DND-41 (cell line): ENCODE data around the gene PDXP.

ENCODE experiments used
- ATAC-seq: fragments of 200-7000 bp; cut with Tn5 transposase; 3 replicates; pipeline ENCODE4 v1.9.1; 2021; ENCODE audit warnings: low read depth; ENCODE audit not compliant: insufficient read depth
- DNase-seq: peaks from one replicate; pipeline ENCODE4 v3.0.0-alpha.2; 2020
- H2AFZ ChIP-seq: 2 replicates; pipeline ENCODE4 v1.6.0; 2012; ENCODE audit warnings: low read depth, low read length
- H3K27ac ChIP-seq: 2 replicates; pipeline ENCODE4 v1.5.1; 2012; ENCODE audit warnings: low read length, inconsistent platforms
- H3K27me3 ChIP-seq: fragments of 200-600 bp; sonication (generic); 2 replicates; pipeline ENCODE4 v1.6.0; 2012; ENCODE audit warnings: low read length, mild to moderate bottlenecking, inconsistent platforms; ENCODE audit not compliant: insufficient read depth, poor library complexity
- H3K36me3 ChIP-seq: 2 replicates; pipeline ENCODE4 v1.5.1; 2012; ENCODE audit warnings: low read length, inconsistent platforms; ENCODE audit not compliant: insufficient read depth
- H3K4me1 ChIP-seq: 2 replicates; pipeline ENCODE4 v1.5.1; 2012; ENCODE audit warnings: mild to moderate bottlenecking, low read length; ENCODE audit not compliant: insufficient read depth
- H3K4me2 ChIP-seq: 2 replicates; pipeline ENCODE4 v1.6.0; 2012; ENCODE audit warnings: mild to moderate bottlenecking, moderate library complexity, low read length, inconsistent platforms; ENCODE audit not compliant: insufficient read depth
- H3K4me3 ChIP-seq, 2 experiments: fragments of 200-600 bp in 1 of 2; shearing (Covaris generic) in 1 of 2; 2 replicates each; pipeline ENCODE4 v1.5.1; 2012 to 2016; ENCODE audit warnings: inconsistent platforms in 2 of 2, low read length in 2 of 2, mild to moderate bottlenecking in 2 of 2, low read depth in 1 of 2, moderate library complexity in 1 of 2
- H3K79me2 ChIP-seq: 2 replicates; pipeline ENCODE4 v1.6.0; 2012; ENCODE audit warnings: low read length, inconsistent platforms; ENCODE audit not compliant: insufficient read depth
- H3K9ac ChIP-seq: 2 replicates; pipeline ENCODE4 v1.6.0; 2012; ENCODE audit warnings: low read depth, mild to moderate bottlenecking, inconsistent platforms, low read length, moderate library complexity
- H3K9me3 ChIP-seq: 2 replicates; pipeline ENCODE4 v1.5.1; 2012; ENCODE audit warnings: low read length, moderate library complexity, mild to moderate bottlenecking, inconsistent platforms; ENCODE audit not compliant: insufficient read depth, severe bottlenecking
- H4K20me1 ChIP-seq: 2 replicates; pipeline ENCODE4 v1.6.0; 2012; ENCODE audit warnings: low read length; ENCODE audit not compliant: insufficient read depth
- EZH2 ChIP-seq: IDR thresholded peaks from 3 replicates; pipeline ENCODE4 v1.6.1; 2012; ENCODE audit warnings: borderline replicate concordance, low read depth, mild to moderate bottlenecking, moderate library complexity, low read length, inconsistent platforms; ENCODE audit not compliant: severe bottlenecking
- TF ChIP-seq, protein P1 (sequence below): IDR thresholded peaks from 2 replicates; pipeline ENCODE4 v1.5.1; 2012; ENCODE audit warnings: borderline replicate concordance, low read length, moderate library complexity, mild to moderate bottlenecking; ENCODE audit not compliant: poor library complexity, severe bottlenecking; ENCODE audit errors: extremely low read depth

PDXP gene

GRCh38 chr22:37711490-37711889 lies 53.0 kb downstream of the PDXP start:
- Histone ChIP-seq H3K4me2 (no peak overlapping the region), H3K27me3 (no peaks in the 10 kb centered on the region), H3K9ac (no peak overlapping the region), H3K27ac (no peak overlapping the region), H3K36me3 (no peaks in the 10 kb centered on the region), H3K4me1 (no peaks in the 10 kb centered on the region), H3K79me2 (no peaks in the 10 kb centered on the region), H3K4me3 (no peak overlapping the region), H2AFZ (no peak overlapping the region), H3K9me3 (no peaks in the 10 kb centered on the region), H4K20me1 (no peaks in the 10 kb centered on the region)
- TF ChIP-seq EZH2: no peak
- TF ChIP-seq, protein P1, sequence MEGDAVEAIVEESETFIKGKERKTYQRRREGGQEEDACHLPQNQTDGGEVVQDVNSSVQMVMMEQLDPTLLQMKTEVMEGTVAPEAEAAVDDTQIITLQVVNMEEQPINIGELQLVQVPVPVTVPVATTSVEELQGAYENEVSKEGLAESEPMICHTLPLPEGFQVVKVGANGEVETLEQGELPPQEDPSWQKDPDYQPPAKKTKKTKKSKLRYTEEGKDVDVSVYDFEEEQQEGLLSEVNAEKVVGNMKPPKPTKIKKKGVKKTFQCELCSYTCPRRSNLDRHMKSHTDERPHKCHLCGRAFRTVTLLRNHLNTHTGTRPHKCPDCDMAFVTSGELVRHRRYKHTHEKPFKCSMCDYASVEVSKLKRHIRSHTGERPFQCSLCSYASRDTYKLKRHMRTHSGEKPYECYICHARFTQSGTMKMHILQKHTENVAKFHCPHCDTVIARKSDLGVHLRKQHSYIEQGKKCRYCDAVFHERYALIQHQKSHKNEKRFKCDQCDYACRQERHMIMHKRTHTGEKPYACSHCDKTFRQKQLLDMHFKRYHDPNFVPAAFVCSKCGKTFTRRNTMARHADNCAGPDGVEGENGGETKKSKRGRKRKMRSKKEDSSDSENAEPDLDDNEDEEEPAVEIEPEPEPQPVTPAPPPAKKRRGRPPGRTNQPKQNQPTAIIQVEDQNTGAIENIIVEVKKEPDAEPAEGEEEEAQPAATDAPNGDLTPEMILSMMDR: no peak
- DNase-seq: no peak
- no peak for ATAC-seq

GRCh38 chr22:37713761-37714160 lies 55.2 kb downstream of the PDXP start:
- Histone ChIP-seq H3K4me3 (no peak overlapping the region), H3K9me3 (no peaks in the 10 kb centered on the region), H2AFZ (no peak overlapping the region), H3K4me2 (no peak overlapping the region), H3K27ac (no peak overlapping the region), H4K20me1 (no peaks in the 10 kb centered on the region), H3K79me2 (no peaks in the 10 kb centered on the region), H3K9ac (no peak overlapping the region), H3K36me3 (no peaks in the 10 kb centered on the region), H3K4me1 (no peaks in the 10 kb centered on the region), H3K27me3 (no peaks in the 10 kb centered on the region)
- DNase-seq: no peak
- no peak for ATAC-seq
- TF ChIP-seq, protein P1: no peak
- no peak for TF ChIP-seq EZH2

- no peaks in the 10 kb centered on the region for H3K4me1 ChIP-seq
- H3K9me3 ChIP-seq: no peaks in the 10 kb centered on the region
- H2AFZ ChIP-seq: no peak overlapping the region
- H3K4me2 ChIP-seq: no peak overlapping the region
- no peaks in the 10 kb centered on the region for H3K27me3 ChIP-seq
- H4K20me1 ChIP-seq: no peaks in the 10 kb centered on the region
- ATAC-seq (no peak), DNase-seq (no peak)
- no peak for TF ChIP-seq EZH2
- H3K79me2 ChIP-seq: no peaks in the 10 kb centered on the region
- H3K4me3 ChIP-seq: no peak overlapping the region
- H3K36me3 ChIP-seq: no peaks in the 10 kb centered on the region
- no peak overlapping the region for H3K9ac ChIP-seq
- no peak overlapping the region for H3K27ac ChIP-seq
These were observed 56.1 kb downstream of the PDXP start for GRCh38 chr22:37714634-37715033.

DNA sequence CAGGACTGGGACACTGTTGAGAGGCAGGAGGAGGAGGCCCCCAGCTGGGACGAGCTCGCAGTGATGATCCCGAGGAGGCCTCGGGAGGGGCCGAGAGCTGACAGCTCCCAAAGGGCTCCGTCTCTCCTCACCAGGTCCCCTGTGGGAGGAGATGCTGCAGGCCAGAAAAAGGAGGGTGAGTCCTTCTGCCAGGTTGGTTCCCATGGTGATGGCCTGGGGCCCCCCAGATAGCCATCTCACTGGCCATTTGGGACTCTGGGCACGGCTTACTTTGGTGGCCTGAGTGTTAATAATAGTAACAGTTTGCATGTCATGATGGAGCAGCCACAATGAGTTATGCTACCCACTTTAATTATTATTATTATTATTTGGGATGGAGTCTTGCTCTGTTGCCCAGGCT lies 57.2 kb downstream of the PDXP start:
- Histone ChIP-seq H3K4me3 (no peak overlapping the region), H3K9me3 (no peaks in the 10 kb centered on the region), H3K4me2 (no peak overlapping the region), H2AFZ (no peak overlapping the region), H3K4me1 (no peaks in the 10 kb centered on the region), H3K27ac (no peak overlapping the region), H4K20me1 (no peaks in the 10 kb centered on the region), H3K27me3 (no peaks in the 10 kb centered on the region), H3K9ac (no peak overlapping the region), H3K79me2 (no peaks in the 10 kb centered on the region), H3K36me3 (no peaks in the 10 kb centered on the region)
- TF ChIP-seq, protein P1: no peak
- TF ChIP-seq EZH2: no peak
- DNase-seq (no peak), ATAC-seq (no peak)
